Keratinocyte (primary cell): ENCODE measurements around the gene LEMD1. TPM values are rescaled to one million over a fixed set of nuclear protein-coding genes. Genes with fewer than 3 reads are reported as not detected.

Source experiments
- DNase-seq: peaks from one replicate; pipeline ENCODE4 v3.0.0-alpha.2; 2011; ENCODE audit warnings: low read depth, missing footprints, low spot score
- FAIRE-seq: peaks from 2 replicates; lab custom pipeline; 2011; peaks lifted over from hg19 to GRCh38; lab: Jason Lieb, UNC
- H2AFZ ChIP-seq: 2 replicates; pipeline ENCODE4 v1.6.0; 2012; ENCODE audit warnings: low read length, control low read depth, inconsistent platforms; ENCODE audit not compliant: control insufficient read depth
- H3K27ac ChIP-seq: 2 replicates; pipeline ENCODE4 v1.5.1; 2011; ENCODE audit warnings: low read length; ENCODE audit not compliant: control insufficient read depth, insufficient read depth
- H3K27me3 ChIP-seq: 3 replicates; pipeline ENCODE4 v1.6.0; 2011; ENCODE audit warnings: low read length; ENCODE audit not compliant: control insufficient read depth, insufficient read depth; ENCODE audit errors: extremely low read depth
- H3K36me3 ChIP-seq, 2 experiments: 2 replicates in 1 of 2; 3 replicates in 1 of 2; pipeline ENCODE4 v1.5.1; 2011; ENCODE audit warnings: low read length in 2 of 2, mild to moderate bottlenecking in 1 of 2; ENCODE audit not compliant: control insufficient read depth in 2 of 2, insufficient read depth in 2 of 2; ENCODE audit errors: extremely low read depth in 1 of 2
- H3K4me1 ChIP-seq: 3 replicates; pipeline ENCODE4 v1.5.1; 2011; ENCODE audit warnings: low read length; ENCODE audit not compliant: control insufficient read depth, insufficient read depth; ENCODE audit errors: extremely low read depth
- H3K4me2 ChIP-seq: 3 replicates; pipeline ENCODE4 v1.6.0; 2011; ENCODE audit warnings: low read depth, low read length; ENCODE audit not compliant: control insufficient read depth, insufficient read depth; ENCODE audit errors: extremely low read depth
- H3K4me3 ChIP-seq, 3 experiments: fragments of 200-600 bp in 1 of 3; sonication (generic) in 1 of 3; 2 replicates in 2 of 3; 3 replicates in 1 of 3; pipeline ENCODE4 v1.5.1; 2011 to 2016; ENCODE audit warnings: low read length in 3 of 3, mild to moderate bottlenecking in 3 of 3, control low read depth in 2 of 3, inconsistent platforms in 1 of 3, low read depth in 1 of 3, mixed read lengths in 1 of 3, mixed run types in 1 of 3, moderate library complexity in 1 of 3; ENCODE audit not compliant: control insufficient read depth in 2 of 3, insufficient read depth in 2 of 3; ENCODE audit errors: extremely low read depth in 1 of 3
- H3K79me2 ChIP-seq: 2 replicates; pipeline ENCODE4 v1.6.0; 2012; ENCODE audit warnings: low read length; ENCODE audit not compliant: control insufficient read depth, insufficient read depth
- H3K9ac ChIP-seq: 3 replicates; pipeline ENCODE4 v1.6.0; 2011; ENCODE audit warnings: low read length; ENCODE audit not compliant: control insufficient read depth, insufficient read depth; ENCODE audit errors: extremely low read depth
- H3K9me1 ChIP-seq: 3 replicates; pipeline ENCODE4 v1.6.0; 2011; ENCODE audit warnings: low read length; ENCODE audit not compliant: control insufficient read depth, insufficient read depth; ENCODE audit errors: extremely low read depth
- H3K9me3 ChIP-seq: 2 replicates; pipeline ENCODE4 v1.5.1; 2012; ENCODE audit warnings: low read depth, low read length; ENCODE audit not compliant: control insufficient read depth
- H4K20me1 ChIP-seq: 3 replicates; pipeline ENCODE4 v1.6.0; 2011; ENCODE audit warnings: low read length; ENCODE audit not compliant: control insufficient read depth, insufficient read depth; ENCODE audit errors: extremely low read depth
- CTCF ChIP-seq, 3 experiments: IDR thresholded peaks in 1 of 3; conservative IDR thresholded peaks in 1 of 3; optimal IDR thresholded peaks in 1 of 3; 2 replicates in 2 of 3; 3 replicates in 1 of 3; pipeline versions ENCODE3 to v1.5.1; 2011; ENCODE audit warnings: low read length in 3 of 3, mild to moderate bottlenecking in 3 of 3, moderate library complexity in 2 of 3, control low read depth in 1 of 3, inconsistent platforms in 1 of 3; ENCODE audit not compliant: insufficient read depth in 2 of 3; ENCODE audit errors: extremely low read depth in 1 of 3
- EZH2 ChIP-seq: IDR thresholded peaks from one replicate; pipeline ENCODE4 v1.6.1; 2012; ENCODE audit warnings: inconsistent platforms, mild to moderate bottlenecking, low read length, moderate library complexity
- dilution Hi-C: fragments of 300-500 bp; cut with MboI; formaldehyde crosslinking; loops from one replicate; pipeline ENCODE4 v1.7.0; 2020; ENCODE audit warnings: low sequenced_read_pairs; ENCODE audit not compliant: extremely low pct_ligation_motif_present
- polyA plus RNA-seq, 5 experiments: library from polyadenylated mRNA; depleted of rRNA in 3 of 5; stranded (reverse) in 3 of 5; stranded (forward) in 1 of 5; unstranded in 1 of 5; fragments of >200 nt; gene quantifications; 1 replicate in 1 of 5; 2 replicates in 3 of 5; 3 replicates in 1 of 5; pipeline versions ENCODE4 v1.2.1 to v1.2.3, GENCODE V29; 2011 to 2012; ENCODE audit warnings: missing spikeins in 2 of 5, low read depth in 1 of 5, low replicate concordance in 1 of 5

LEMD1 gene
- polyA plus RNA-seq, 1 donor (not counting 4 experiments of a cell fraction or from before 2014, with no cell fraction given): 1.9 TPM

GRCh38 chr1:205451759-205452164 is 29.9 kb upstream of the LEMD1 start:
- peaks cover 4 to 7% of the 10 kb centered on the region in 2 experiments for H3K36me3 ChIP-seq
- TF ChIP-seq EZH2: no peak
- no peak for TF ChIP-seq CTCF (optimal IDR thresholded peaks at IDR 0.05 in 1 of 3, IDR thresholded peaks at IDR 0.05 in 1 of 3, conservative IDR thresholded peaks at IDR 0.05 in 1 of 3; ENCODE audit: extremely low read depth in 1 of 3, insufficient read depth in 2 of 3, low read length in 3 of 3)
- no peaks in the 10 kb centered on the region for H3K9me1 ChIP-seq
- dilution Hi-C loops: no loop called here
- no peak overlapping the region for H2AFZ ChIP-seq
- H4K20me1 ChIP-seq: peaks cover 5% of the 10 kb centered on the region
- H3K27ac ChIP-seq: no peak overlapping the region
- FAIRE-seq: no peak
- no peak overlapping the region for H3K4me2 ChIP-seq
- peaks cover 57% of the 10 kb centered on the region for H3K4me1 ChIP-seq
- DNase-seq: no peak
- H3K79me2 ChIP-seq: peaks cover 30% of the 10 kb centered on the region
- H3K9me3 ChIP-seq: no peaks in the 10 kb centered on the region
- H3K9ac ChIP-seq: no peak overlapping the region
- H3K27me3 ChIP-seq: peaks cover 23% of the 10 kb centered on the region
- H3K4me3 ChIP-seq: no peak overlapping the region

- FAIRE-seq: peak; percentile 39
- Histone ChIP-seq H3K9me1 (no peaks in the 10 kb centered on the region), H3K27ac (peak overlapping the region; percentile 88), H3K9me3 (no peaks in the 10 kb centered on the region), H3K79me2 (peaks cover 36% of the 10 kb centered on the region), H4K20me1 (peaks cover 7% of the 10 kb centered on the region), H3K4me3 (peak overlapping the region in 2 of 3 experiments; percentile 0 to 11), H3K27me3 (peaks cover 18% of the 10 kb centered on the region), H3K9ac (peak overlapping the region; percentile 72), H3K36me3 (peaks cover 7 to 13% of the 10 kb centered on the region in 2 experiments), H2AFZ (no peak overlapping the region), H3K4me1 (peaks cover 58% of the 10 kb centered on the region), H3K4me2 (peak overlapping the region; percentile 79)
- no peak for TF ChIP-seq EZH2
- no peak for TF ChIP-seq CTCF (optimal IDR thresholded peaks at IDR 0.05 in 1 of 3, IDR thresholded peaks at IDR 0.05 in 1 of 3, conservative IDR thresholded peaks at IDR 0.05 in 1 of 3; ENCODE audit: extremely low read depth in 1 of 3, insufficient read depth in 2 of 3, low read length in 3 of 3)
- dilution Hi-C loops: no loop called here
- peak; percentile 63 for DNase-seq
These were observed 29.3 kb upstream of the LEMD1 start for GRCh38 chr1:205451202-205451601.
